ENCODE data around the gene MMADHC.

GRCh38 chr2:149536649-149537048 lies 50.9 kb downstream of the MMADHC start:
- no peak for TF ChIP-seq CTCF (IDR thresholded peaks at IDR 0.05; ENCODE audit: insufficient read depth, low read depth, low read length)
- TF ChIP-seq EZH2 (IDR thresholded peaks at IDR 0.05; ENCODE audit: insufficient read depth, low read length) = no peak

Measured in astrocyte (in vitro differentiated cells and primary cell).